ENCODE results near the gene TUT4.

Gene TUT4

GRCh38 chr1:52511439-52511838 lies 41.5 kb downstream of the TUT4 start:
- DNase-seq (ENCODE audit: low spot score), result no peak
- TF ChIP-seq CTCF (IDR thresholded peaks at IDR 0.05; ENCODE audit: extremely low read depth, insufficient read depth, missing control alignments), result no peak
- in situ Hi-C loops (cut with MboI; ENCODE audit: low pct_unique_long_range_greater_than_20kb, low sequenced_read_pairs, unreplicated experiment), result no loop called here

- no peak for DNase-seq (ENCODE audit: low spot score)
- in situ Hi-C loops (cut with MboI; ENCODE audit: low pct_unique_long_range_greater_than_20kb, low sequenced_read_pairs, unreplicated experiment), result no loop called here
- TF ChIP-seq CTCF (IDR thresholded peaks at IDR 0.05; ENCODE audit: extremely low read depth, insufficient read depth, missing control alignments), result no peak
Observed at GRCh38 chr1:52506920-52507546, 45.9 kb downstream of the TUT4 start.

- in situ Hi-C loops (cut with MboI; ENCODE audit: low pct_unique_long_range_greater_than_20kb, low sequenced_read_pairs, unreplicated experiment), result no loop called here
- DNase-seq (ENCODE audit: low spot score), result no peak
- TF ChIP-seq CTCF (IDR thresholded peaks at IDR 0.05; ENCODE audit: extremely low read depth, insufficient read depth, missing control alignments), result no peak
Observed at GRCh38 chr1:52506349-52506748, 46.5 kb downstream of the TUT4 start.

- in situ Hi-C loops (cut with MboI; ENCODE audit: low pct_unique_long_range_greater_than_20kb, low sequenced_read_pairs, unreplicated experiment), result no loop called here
- TF ChIP-seq CTCF (IDR thresholded peaks at IDR 0.05; ENCODE audit: extremely low read depth, insufficient read depth, missing control alignments), result no peak
- no peak for DNase-seq (ENCODE audit: low spot score)
Observed at GRCh38 chr1:52504720-52505119, 48.2 kb downstream of the TUT4 start.

- no peak for DNase-seq (ENCODE audit: low spot score)
- in situ Hi-C loops (cut with MboI; ENCODE audit: low pct_unique_long_range_greater_than_20kb, low sequenced_read_pairs, unreplicated experiment), result no loop called here
- no peak for TF ChIP-seq CTCF (IDR thresholded peaks at IDR 0.05; ENCODE audit: extremely low read depth, insufficient read depth, missing control alignments)
Observed at GRCh38 chr1:52503706-52504105, 49.2 kb downstream of the TUT4 start.

GRCh38 chr1:52502789-52503188 lies 50.1 kb downstream of the TUT4 start:
- no peak for TF ChIP-seq CTCF (IDR thresholded peaks at IDR 0.05; ENCODE audit: extremely low read depth, insufficient read depth, missing control alignments)
- no peak for DNase-seq (ENCODE audit: low spot score)
- in situ Hi-C loops (cut with MboI; ENCODE audit: low pct_unique_long_range_greater_than_20kb, low sequenced_read_pairs, unreplicated experiment), result no loop called here
